HUDEP-2 (cell line): ENCODE data around the gene GTPBP1.

Experiments
- DNase-seq, 76 experiments: peaks; one replicate each; lab custom pipeline; 2025; ENCODE audit not compliant: unreplicated experiment in 76 of 76; lab: John Stamatoyannopoulos, UW

Gene GTPBP1

DNA sequence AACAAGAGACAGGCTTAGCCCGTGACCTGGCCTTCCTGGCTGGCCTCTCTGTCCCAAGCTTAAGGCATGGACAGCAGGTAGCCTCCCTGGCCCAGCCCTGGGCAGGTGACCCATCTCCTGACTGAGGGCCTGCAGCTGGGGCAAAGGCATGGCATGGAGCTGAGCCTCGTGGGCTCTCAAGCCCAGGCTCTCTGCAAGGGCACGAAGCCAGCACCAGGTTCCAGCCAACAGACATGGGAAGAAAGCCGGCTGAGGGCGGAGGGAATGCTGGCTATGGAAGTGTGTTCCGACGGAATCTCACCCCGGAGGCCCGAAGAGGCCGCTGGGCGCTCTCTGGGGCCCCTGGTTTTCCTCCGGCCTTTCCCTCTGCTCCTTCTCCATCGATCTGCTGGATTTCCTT, 75.3 kb downstream of the GTPBP1 start:
- DNase-seq: no peak

DNA sequence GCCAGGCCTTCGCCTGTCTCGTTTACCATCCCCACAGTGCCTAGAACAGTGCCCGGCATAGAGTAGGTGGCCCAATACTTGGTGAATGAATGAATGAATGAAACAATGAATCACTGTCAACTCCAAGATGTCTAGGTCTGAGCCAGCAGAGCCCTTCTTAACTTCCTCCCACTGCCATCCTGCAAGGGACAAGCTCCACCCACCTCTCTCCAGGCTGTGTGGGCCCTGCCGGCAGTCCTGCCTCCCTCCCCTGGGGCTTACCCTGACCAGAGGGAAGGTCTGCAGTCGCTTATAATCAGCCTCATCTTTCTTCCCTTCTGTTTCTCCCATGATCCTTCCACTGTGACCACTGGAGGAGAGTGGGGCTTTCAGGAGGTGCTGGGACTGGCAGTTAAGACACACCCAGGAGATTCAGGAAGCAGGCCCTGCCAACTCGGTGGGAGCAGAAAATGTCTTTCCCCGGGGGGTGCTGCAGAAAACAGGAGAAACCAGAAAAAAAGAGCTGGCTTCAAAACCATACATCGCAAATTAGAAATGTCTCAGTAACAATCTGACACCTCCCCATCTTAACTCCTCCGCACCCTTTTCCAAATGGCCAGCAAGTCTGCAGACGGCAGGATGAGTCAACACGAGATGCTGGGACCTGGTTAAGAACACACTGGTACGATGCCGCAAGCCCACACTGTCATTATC, 76.8 kb downstream of the GTPBP1 start:
- no peak for DNase-seq
